Cerebellar cortex (tissue), 1 donor: ENCODE data around the gene L1TD1.
"Not testable (repeated sequence)": the region's sequence is repeated elsewhere in the genome, so short reads cannot be mapped to it uniquely, and the experiment has no call there.

Experiments
- DNase-seq: peaks from one replicate; pipeline ENCODE4 v3.0.0-alpha.2; 2015; ENCODE audit warnings: low spot score

Gene L1TD1

GRCh38 chr1:62194651-62195544 lies at the start of gene L1TD1:
TSS of gene L1TD1 (plus strand) at chr1:62194849. CDS start at chr1:62206629, 11,780 bp downstream.
- no peak for DNase-seq

DNA sequence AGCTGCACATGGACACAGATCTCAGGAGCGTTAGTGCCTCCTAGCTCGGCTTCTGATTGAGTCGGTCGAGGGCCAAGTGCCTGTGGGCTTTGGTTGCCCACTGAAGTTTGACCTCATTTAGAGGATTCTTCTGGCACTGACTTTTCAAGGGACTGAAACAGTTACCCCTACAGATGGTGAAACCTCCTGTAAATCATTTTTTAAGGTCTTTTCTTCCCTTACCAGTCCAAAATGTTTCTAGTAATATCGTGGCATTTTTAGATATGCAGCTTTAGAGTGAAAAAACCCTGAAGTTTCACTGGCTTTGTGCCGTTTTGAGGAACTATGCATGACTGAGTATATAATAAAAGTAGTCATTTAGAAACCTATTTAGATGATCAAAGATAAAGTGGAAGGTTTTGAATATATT lies 34.7 kb upstream of the L1TD1 start:
- DNase-seq, result peak; percentile 60

DNA sequence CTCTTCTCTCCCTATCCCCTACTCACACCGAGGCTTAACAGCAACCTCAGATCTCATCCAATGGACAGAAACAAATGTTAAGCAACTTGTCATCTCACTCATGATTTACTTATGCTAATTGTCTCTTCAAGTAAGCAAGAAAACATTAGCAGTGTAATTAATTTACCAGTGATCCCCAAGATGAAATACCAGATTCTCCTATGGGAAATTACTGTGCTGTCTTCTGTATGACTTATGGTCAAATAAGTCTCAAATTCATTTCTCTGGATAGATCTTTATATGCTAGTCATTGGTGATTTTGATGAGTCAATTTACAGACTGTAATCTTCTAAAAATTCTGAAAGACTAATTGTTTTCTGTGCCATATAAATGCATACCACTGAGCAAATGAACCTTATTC lies 32.9 kb upstream of the L1TD1 start:
- no peak for DNase-seq

GRCh38 chr1:62170380-62170779 lies 24.3 kb upstream of the L1TD1 start:
- not testable (repeated sequence) for DNase-seq

GRCh38 chr1:62175568-62176179 lies 19.0 kb upstream of the L1TD1 start:
- peak; percentile 64 for DNase-seq

DNA sequence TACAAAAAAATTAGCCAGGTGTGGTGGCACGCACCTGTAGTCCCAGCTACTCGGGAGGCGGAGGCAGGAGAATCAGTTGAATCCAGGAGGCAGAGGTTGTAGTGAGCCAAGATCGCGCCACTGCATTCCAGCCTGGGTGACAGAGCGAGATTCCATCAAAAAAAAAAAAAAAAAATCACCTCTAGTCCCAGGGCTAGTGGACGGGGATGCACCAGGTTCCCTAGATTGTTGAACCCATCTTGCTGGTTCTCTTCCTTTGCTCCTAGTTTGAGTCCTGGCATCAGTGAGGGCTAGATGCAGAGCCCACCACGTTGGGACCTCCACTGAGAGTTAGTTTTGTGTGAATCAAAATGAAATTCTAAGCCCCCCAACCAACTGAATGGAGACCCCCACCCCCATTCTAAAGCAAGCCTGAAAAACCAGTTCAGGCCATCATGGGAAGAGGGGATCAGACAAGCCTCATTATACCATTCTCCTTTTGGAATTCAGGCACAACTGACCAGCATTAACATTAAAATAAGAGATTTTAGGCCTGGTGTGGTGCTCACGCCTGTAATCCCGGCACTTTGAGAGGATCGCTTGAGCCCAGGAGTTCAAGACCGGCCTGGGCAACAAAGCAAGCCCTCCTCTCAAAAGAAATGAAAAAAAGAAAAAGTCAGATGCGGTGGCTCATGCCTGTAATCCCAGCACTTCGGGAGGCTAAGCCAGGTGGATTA lies 17.9 kb upstream of the L1TD1 start:
- no peak for DNase-seq

DNA sequence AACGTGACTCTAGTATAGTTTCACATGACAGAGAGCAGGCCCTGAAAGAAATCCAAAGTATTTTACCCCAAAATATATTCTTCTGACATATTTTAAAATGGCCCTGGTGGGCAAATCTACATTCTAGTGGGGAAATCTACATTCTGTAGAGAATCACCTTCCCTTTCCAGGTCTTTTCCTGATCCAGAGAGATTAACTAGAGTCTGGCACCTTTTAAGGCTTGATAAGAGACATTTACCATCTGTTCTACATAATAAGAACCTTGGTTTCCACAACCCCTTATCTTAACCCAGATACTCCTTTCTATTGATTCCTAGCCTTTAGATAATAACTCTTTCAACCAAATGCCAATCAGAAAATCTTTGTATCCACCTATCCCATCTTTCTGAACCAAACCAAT lies 17.0 kb upstream of the L1TD1 start:
- no peak for DNase-seq

GRCh38 chr1:62178372-62178771 lies 16.3 kb upstream of the L1TD1 start:
- no peak for DNase-seq

- DNase-seq, result not testable (repeated sequence)
Measured at GRCh38 chr1:62180054-62180453, 14.6 kb upstream of the L1TD1 start.

DNA sequence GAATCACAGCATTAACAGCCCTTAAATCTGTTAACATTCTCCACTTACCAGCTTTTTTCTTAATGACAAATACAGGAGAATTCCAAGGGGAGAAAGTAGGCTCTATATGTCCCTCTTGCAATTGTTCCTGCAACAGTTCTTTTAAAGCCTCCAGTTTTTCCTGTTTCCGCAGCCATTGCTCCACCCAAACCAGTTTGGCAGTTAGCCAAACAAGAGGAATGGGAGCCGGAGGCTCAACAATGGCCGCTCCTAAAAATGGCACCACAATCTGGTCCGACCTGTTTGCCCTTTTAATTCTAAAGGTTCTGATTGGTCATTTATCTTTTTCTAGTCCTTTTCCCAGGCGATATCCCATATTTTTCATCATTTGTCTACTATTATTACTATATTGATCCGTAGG lies 14.0 kb upstream of the L1TD1 start:
- DNase-seq, result no peak

- DNase-seq, result no peak
Measured at GRCh38 chr1:62181532-62181931, 13.1 kb upstream of the L1TD1 start.

GRCh38 chr1:62182157-62182556 lies 12.5 kb upstream of the L1TD1 start:
- DNase-seq, result not testable (repeated sequence)

- DNase-seq, result not testable (repeated sequence)
Measured at GRCh38 chr1:62183164-62184020, 11.3 kb upstream of the L1TD1 start.

DNA sequence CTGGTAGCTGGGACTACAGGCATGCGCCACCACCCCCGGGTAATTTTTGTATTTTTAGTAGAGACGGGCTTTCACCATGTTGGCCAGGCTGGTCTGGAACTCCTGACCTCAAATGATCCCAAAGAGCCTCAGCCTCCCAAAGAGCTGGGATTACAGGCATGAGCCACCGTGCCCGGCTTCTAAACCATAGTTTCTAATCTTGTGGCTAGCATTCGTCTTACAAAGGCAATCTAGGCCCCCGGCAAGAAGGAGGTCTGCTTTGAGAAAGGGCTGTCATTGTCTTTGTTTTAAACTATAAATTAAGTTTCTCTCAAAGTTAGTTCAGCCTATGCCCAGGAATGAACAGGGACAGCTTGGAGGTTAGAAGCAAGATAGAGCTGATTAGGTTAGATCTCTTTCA lies 10.3 kb upstream of the L1TD1 start:
- DNase-seq, result no peak

DNA sequence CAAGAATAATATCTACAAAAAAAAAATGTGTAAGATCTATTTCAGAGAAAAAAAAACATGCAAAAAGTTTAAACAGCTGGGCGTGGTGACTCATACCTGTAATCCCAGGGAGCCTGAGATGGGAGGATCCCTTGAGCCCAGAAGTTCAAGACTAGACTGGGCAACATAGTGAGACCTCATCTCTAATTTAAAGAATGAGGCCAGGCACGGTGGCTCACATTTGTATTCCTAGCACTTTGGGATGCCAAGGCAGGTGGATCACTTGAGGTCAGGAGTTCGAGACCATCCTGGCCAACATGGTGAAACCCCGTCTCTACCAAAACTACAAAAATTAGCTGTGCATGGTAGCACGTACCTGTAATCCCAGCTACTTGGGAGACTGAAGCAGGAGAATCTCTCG lies 9.4 kb upstream of the L1TD1 start:
- DNase-seq, result not testable (repeated sequence)

DNA sequence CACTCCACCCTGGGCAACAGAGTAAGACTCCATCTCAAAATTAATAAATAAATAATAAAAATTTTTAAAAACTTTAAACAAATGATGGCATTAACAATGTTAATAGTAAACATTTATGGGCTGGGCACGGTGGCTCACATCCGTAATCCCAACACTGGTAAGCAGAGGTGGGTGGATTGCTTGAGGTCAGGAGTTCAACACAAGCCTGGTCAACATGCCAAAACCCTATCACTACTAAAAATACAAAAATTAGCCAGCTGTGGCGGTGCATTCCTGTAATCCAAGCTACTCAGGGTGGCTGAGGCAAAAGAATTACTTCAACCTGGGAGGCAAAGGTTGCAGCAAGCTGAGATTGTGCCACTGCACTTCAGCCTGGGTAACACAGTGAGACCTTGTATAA lies 9.0 kb upstream of the L1TD1 start:
- no peak for DNase-seq

- DNase-seq, result no peak
Measured at GRCh38 chr1:62187548-62187947, 7.1 kb upstream of the L1TD1 start.

- DNase-seq, result no peak
Measured at GRCh38 chr1:62188111-62188510, 6.5 kb upstream of the L1TD1 start.

- DNase-seq, result no peak
Measured at GRCh38 chr1:62196086-62196690, 1.5 kb downstream of the L1TD1 start.

DNA sequence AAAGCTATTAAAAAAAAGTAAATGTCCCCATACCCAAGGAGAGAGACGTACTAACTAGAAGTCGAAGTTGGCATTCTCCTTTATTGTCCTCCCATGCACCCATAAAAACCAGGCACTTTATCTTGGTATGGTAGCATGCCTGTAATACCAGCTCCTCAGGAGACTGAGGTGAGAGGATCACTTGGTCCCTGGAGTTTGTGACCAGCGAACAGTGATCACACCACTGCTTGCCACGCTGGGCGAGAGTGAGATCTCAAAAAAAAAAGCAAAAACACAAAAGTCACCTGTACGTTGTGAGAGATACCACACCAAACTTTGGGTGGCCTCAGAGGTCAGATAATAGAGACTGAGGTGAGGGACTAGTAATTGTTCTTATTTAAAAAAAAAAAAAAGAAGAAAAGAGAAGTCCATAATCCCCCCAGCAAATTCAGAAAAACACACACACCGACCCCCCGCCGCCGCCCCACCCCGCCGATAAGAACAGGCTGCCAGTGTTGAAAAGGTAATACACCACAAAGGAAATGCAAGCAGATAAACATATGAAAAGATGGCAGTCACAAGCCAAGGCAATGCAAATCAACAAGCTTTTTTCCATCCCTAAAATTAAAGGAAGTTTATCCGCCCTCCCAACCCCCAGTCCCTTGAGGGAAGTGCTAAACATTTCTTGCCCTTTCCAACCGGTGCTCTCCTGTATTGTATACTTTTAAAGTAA lies 3.6 kb downstream of the L1TD1 start:
- no peak for DNase-seq

- DNase-seq, result no peak
Measured at GRCh38 chr1:62198781-62199125, 4.1 kb downstream of the L1TD1 start.
